Skeletal muscle satellite cell (primary cell): ENCODE results near the gene RHBG.
"Not testable (repeated sequence)": the region's sequence is repeated elsewhere in the genome, so short reads cannot be mapped to it uniquely, and the experiment has no call there.

Source experiments
- H3K27me3 ChIP-seq: 2 replicates; pipeline ENCODE4 v1.7.0; 2013; ENCODE audit warnings: low read length; ENCODE audit not compliant: control insufficient read depth, insufficient read depth
- H3K36me3 ChIP-seq: 2 replicates; pipeline ENCODE4 v1.7.0; 2013; ENCODE audit warnings: mild to moderate bottlenecking, control low read depth, low read length; ENCODE audit not compliant: insufficient read depth
- H3K4me1 ChIP-seq: 2 replicates; pipeline ENCODE4 v1.7.0; 2013; ENCODE audit warnings: low read length; ENCODE audit not compliant: control insufficient read depth, insufficient read depth
- H3K4me2 ChIP-seq: 2 replicates; pipeline ENCODE4 v1.7.0; 2013; ENCODE audit warnings: mild to moderate bottlenecking, low read length
- H3K4me3 ChIP-seq: 2 replicates; pipeline ENCODE4 v1.7.0; 2013; ENCODE audit warnings: low read length
- H3K9ac ChIP-seq: 2 replicates; pipeline ENCODE4 v1.7.0; 2013; ENCODE audit warnings: mild to moderate bottlenecking, low read depth, low read length, moderate library complexity
- H3K9me3 ChIP-seq: replicated peaks from 2 replicates; pipeline ENCODE4 v1.7.0; 2013; ENCODE audit warnings: mild to moderate bottlenecking, control low read depth, low read length

RHBG gene

GRCh38 chr1:156366378-156367166 lies 2.4 kb upstream of the RHBG start:
- Histone ChIP-seq H3K27me3 (peaks cover 64% of the 10 kb centered on the region), H3K4me1 (no peaks in the 10 kb centered on the region), H3K9ac (no peak overlapping the region), H3K4me2 (no peak overlapping the region), H3K9me3 (no peaks in the 10 kb centered on the region), H3K4me3 (no peak overlapping the region), H3K36me3 (no peaks in the 10 kb centered on the region)

GRCh38 chr1:156367383-156368156 lies 1.4 kb upstream of the RHBG start:
- Histone ChIP-seq H3K9me3 (no peaks in the 10 kb centered on the region), H3K27me3 (peaks cover 69% of the 10 kb centered on the region), H3K4me2 (no peak overlapping the region), H3K36me3 (no peaks in the 10 kb centered on the region), H3K4me3 (no peak overlapping the region), H3K9ac (no peak overlapping the region), H3K4me1 (no peaks in the 10 kb centered on the region)

GRCh38 chr1:156368157-156368658 lies 803 bp upstream of the RHBG start:
- H3K4me2 ChIP-seq = no peak overlapping the region
- no peaks in the 10 kb centered on the region for H3K4me1 ChIP-seq
- peaks cover 69% of the 10 kb centered on the region for H3K27me3 ChIP-seq
- H3K9me3 ChIP-seq = no peaks in the 10 kb centered on the region
- no peaks in the 10 kb centered on the region for H3K36me3 ChIP-seq
- H3K4me3 ChIP-seq = no peak overlapping the region
- no peak overlapping the region for H3K9ac ChIP-seq

GRCh38 chr1:156369685-156370286 lies 775 bp downstream of the RHBG start:
- peaks cover 69% of the 10 kb centered on the region for H3K27me3 ChIP-seq
- H3K9me3 ChIP-seq, H3K4me1 ChIP-seq, H3K9ac ChIP-seq, H3K36me3 ChIP-seq: not testable (repeated sequence)
- peak overlapping the region; percentile 88 for H3K4me2 ChIP-seq
- peak overlapping the region; percentile 62 for H3K4me3 ChIP-seq

GRCh38 chr1:156371553-156372264 lies 2.7 kb downstream of the RHBG start:
- no peaks in the 10 kb centered on the region for H3K36me3 ChIP-seq
- no peaks in the 10 kb centered on the region for H3K9me3 ChIP-seq
- no peak overlapping the region for H3K4me2 ChIP-seq
- H3K27me3 ChIP-seq = peaks cover 59% of the 10 kb centered on the region
- H3K9ac ChIP-seq = no peak overlapping the region
- no peaks in the 10 kb centered on the region for H3K4me1 ChIP-seq
- no peak overlapping the region for H3K4me3 ChIP-seq

- Histone ChIP-seq H3K9me3 (no peaks in the 10 kb centered on the region), H3K4me3 (no peak overlapping the region), H3K27me3 (peaks cover 59% of the 10 kb centered on the region), H3K4me2 (no peak overlapping the region), H3K4me1 (no peaks in the 10 kb centered on the region), H3K9ac (no peak overlapping the region), H3K36me3 (no peaks in the 10 kb centered on the region)
Observed at GRCh38 chr1:156372265-156372586, 3.2 kb downstream of the RHBG start.

- no peaks in the 10 kb centered on the region for H3K36me3 ChIP-seq
Observed at GRCh38 chr1:156372876-156373275, 3.9 kb downstream of the RHBG start.

GRCh38 chr1:156373546-156373945 lies 4.5 kb downstream of the RHBG start:
- no peak overlapping the region for H3K4me2 ChIP-seq
- H3K4me1 ChIP-seq = no peaks in the 10 kb centered on the region
- H3K9ac ChIP-seq = no peak overlapping the region
- peaks cover 50% of the 10 kb centered on the region for H3K27me3 ChIP-seq
- H3K4me3 ChIP-seq = no peak overlapping the region
- H3K36me3 ChIP-seq = no peaks in the 10 kb centered on the region
- no peaks in the 10 kb centered on the region for H3K9me3 ChIP-seq

More at GRCh38 chr1:156372876-156373275, 3.9 kb downstream of the RHBG start:
- Histone ChIP-seq H3K9me3 (no peaks in the 10 kb centered on the region), H3K4me3 (no peak overlapping the region), H3K4me2 (no peak overlapping the region), H3K9ac (no peak overlapping the region), H3K27me3 (peaks cover 57% of the 10 kb centered on the region), H3K4me1 (no peaks in the 10 kb centered on the region)

- Histone ChIP-seq H3K9ac (no peak overlapping the region), H3K4me3 (no peak overlapping the region), H3K9me3 (no peaks in the 10 kb centered on the region), H3K36me3 (no peaks in the 10 kb centered on the region), H3K4me1 (no peaks in the 10 kb centered on the region), H3K27me3 (peaks cover 34% of the 10 kb centered on the region), H3K4me2 (no peak overlapping the region)
Observed at GRCh38 chr1:156376146-156376545, 7.1 kb downstream of the RHBG start.

- no peaks in the 10 kb centered on the region for H3K36me3 ChIP-seq
- H3K27me3 ChIP-seq = peaks cover 30% of the 10 kb centered on the region
- H3K9ac ChIP-seq = no peak overlapping the region
- no peak overlapping the region for H3K4me3 ChIP-seq
- H3K4me2 ChIP-seq = no peak overlapping the region
- no peaks in the 10 kb centered on the region for H3K9me3 ChIP-seq
- no peaks in the 10 kb centered on the region for H3K4me1 ChIP-seq
Observed at GRCh38 chr1:156376958-156377919, 8.2 kb downstream of the RHBG start.
